ELF-1 (cell line): Measurements from ENCODE around the gene DARS1.
"Not testable (repeated sequence)": the region's sequence is repeated elsewhere in the genome, so short reads cannot be mapped to it uniquely, and the experiment has no call there.

Experiments
- DNase-seq: peaks from one replicate; pipeline ENCODE4 v3.0.0-alpha.2; 2016; ENCODE audit warnings: low read depth, low spot score

Gene DARS1

GRCh38 chr2:135945526-135945925, 39.9 kb downstream of the DARS1 start:
- DNase-seq = no peak

GRCh38 chr2:135944625-135945024, 40.8 kb downstream of the DARS1 start:
- no peak for DNase-seq

GRCh38 chr2:135942936-135943688, 42.3 kb downstream of the DARS1 start:
- no peak for DNase-seq

DNA sequence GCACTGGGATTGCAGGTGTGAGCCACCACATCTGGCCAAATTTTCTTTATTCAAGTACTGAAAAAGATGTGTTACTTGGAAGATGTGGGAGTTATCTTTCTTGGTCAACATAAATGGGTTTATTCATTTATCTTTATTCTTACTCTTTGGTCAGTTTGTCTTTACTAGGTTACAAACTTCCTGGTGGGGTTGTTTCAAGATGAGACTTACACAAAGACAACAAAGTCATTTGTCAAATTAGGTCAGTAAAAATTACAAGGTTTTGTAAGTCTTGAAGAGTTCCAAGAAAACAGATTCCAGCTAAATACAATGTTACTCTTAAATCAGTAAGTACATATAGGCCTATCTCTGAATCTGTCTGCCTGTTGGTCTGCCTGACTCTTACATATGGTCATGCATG, 48.9 kb downstream of the DARS1 start:
- no peak for DNase-seq

GRCh38 chr2:135935914-135936313, 49.5 kb downstream of the DARS1 start:
- DNase-seq = no peak

- no peak for DNase-seq
Measured at GRCh38 chr2:135931776-135932443, 53.5 kb downstream of the DARS1 start.

GRCh38 chr2:135926605-135927004, 58.8 kb downstream of the DARS1 start:
- DNase-seq = no peak

- DNase-seq = no peak
Measured at GRCh38 chr2:135925571-135925970, 59.9 kb downstream of the DARS1 start.

DNA sequence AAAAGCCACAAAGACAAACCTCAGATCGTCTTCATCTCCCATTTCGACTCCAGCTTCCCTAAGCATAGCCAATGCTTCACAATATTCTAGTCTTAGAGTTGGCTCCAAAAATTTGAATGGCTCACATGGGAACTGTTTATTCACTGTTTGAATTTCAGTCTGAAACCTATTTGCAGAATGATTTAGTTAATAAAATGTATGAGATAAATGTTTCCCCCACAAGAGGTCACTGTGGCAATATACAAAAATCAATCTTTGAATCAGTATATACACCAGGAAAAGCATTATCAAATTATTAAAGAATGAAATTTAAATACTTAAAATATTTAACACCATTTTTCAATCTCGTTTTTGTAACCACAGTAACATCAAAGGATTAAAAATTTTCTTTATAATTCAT, 69.2 kb downstream of the DARS1 start:
- DNase-seq = no peak

GRCh38 chr2:135914485-135914884, 70.9 kb downstream of the DARS1 start:
- DNase-seq = no peak

DNA sequence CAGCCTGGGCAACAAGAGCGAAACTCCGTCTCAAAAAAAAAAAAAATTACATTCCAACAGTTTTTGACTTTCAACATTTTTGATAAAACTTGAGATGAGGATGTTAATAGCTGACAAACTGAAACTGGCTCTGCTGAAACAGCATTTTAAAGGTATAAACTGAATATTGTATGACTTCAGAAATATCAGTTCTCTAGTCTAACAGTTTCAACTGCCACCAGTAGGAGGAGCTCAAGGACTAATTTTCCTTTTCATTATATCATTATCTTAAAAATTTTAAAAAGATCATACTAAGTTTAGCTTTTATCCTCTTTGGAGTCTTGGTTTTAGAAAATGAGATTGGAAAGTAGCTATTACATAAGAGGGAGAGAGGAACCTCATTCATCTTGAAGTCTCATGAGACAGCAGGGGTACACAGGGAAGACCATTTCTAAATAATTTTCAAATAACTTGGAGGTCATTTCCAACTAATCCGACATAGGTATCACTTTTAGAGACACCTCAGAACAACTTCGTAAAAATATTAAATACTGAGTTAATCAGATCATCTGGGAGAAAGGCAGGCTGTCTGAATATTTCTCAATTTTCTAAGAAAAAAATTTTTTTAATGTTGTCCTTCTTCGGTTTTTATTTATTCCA, 71.6 kb downstream of the DARS1 start:
- no peak for DNase-seq

- no peak for DNase-seq
Measured at GRCh38 chr2:135909976-135910375, 75.5 kb downstream of the DARS1 start.

DNA sequence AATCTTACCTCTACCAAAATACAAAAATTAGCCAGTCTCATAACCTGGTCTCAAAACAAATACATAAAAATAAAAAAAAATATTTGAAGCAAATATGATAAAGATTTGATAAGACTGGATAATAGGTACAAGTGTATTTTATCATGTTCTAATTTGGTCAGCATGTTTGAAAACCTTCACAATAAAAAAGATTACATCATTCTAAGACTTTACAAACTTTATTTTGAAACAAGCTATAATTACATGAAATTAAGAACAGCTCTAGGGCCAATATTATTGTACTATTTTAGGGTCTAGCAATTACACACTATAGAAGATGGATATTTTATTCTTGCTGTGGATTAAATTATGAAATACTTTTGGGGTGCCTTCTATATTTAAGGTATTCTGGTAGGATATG, 79.7 kb downstream of the DARS1 start:
- DNase-seq = no peak

- no peak for DNase-seq
Measured at GRCh38 chr2:135904341-135904989, 81.0 kb downstream of the DARS1 start.

GRCh38 chr2:135903650-135904049, 81.8 kb downstream of the DARS1 start:
- DNase-seq = peak; percentile 9

DNA sequence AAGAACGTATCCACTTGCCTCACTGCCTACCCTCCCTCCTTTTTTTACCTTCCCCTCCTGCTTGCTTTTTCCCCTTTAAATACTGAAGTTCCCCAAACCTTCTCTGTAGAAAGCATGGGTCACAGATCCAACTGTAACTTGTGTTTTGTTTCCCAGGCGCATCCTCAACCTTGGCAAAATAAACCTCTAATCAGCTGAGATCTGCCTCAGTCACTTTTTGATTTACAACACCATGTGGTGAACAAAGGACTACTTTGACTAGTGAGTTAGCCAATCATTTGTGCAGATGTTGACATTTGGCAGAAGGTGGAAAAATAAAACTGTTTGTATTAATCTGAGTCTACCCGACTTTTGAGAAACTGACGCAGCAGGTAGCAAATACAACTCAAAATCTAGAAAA, 85.9 kb downstream of the DARS1 start:
- DNase-seq = no peak

DNA sequence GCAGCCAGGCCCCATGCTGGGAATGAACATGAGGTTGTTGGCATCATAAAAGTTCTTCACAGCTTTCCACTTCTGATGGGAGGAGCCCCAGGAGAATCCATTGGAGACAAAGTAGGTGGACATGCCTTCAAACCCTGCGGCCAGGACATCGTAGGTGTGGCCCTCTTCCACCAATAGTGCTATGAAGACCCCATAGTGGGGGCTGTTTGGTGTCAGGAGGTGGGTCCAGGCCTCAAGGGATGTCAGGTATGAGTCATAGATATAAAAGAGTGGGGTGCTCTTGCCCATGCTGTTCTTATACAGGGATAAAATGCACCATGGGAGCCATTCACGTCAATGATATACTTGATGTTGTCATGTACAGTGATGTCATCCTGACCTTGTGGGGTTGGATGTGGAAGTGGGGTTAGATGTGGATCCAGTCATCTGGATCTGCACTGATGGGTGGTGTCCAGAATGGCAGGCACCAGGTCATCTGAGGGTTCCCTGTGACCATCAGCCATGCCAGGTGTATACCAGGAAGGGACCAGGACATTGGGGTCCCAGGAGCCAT, 87.1 kb downstream of the DARS1 start:
- no peak for DNase-seq

GRCh38 chr2:135894930-135895329, 90.5 kb downstream of the DARS1 start:
- DNase-seq = no peak

- no peak for DNase-seq
Measured at GRCh38 chr2:135893374-135893794, 92.0 kb downstream of the DARS1 start.

- DNase-seq = no peak
Measured at GRCh38 chr2:135890835-135891234, 94.6 kb downstream of the DARS1 start.

DNA sequence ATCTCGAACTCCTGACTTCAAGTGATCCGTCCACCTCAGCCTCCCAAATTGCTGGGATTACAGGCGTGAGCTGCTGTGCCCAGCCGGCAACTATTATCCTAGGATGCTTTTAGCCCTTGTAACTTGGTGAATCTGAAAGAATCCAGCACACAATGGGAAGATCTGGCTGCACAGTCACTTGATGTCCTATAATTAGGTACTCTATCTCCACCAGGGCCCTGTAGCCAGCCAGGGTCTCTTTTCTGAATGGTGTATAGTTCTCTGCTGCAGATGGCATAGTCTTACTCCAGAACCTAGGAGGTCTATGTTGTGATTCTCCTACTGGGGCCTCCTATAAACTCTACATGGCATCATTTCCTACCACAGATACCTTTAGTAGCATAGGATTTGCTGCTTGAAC, 95.3 kb downstream of the DARS1 start:
- DNase-seq = no peak

- not testable (repeated sequence) for DNase-seq
Measured at GRCh38 chr2:135888587-135888986, 96.8 kb downstream of the DARS1 start.
